GM12878 (cell line): ENCODE results near the gene SNX33. TPM values are rescaled to one million over a fixed set of nuclear protein-coding genes. Genes with fewer than 3 reads are reported as not detected.

Experiments
- ATAC-seq: fragments of 200-7000 bp; cut with Tn5 transposase; 3 replicates; pipeline ENCODE4 v1.9.1; 2020; ENCODE audit warnings: mild to moderate bottlenecking, moderate library complexity
- BruUV-seq: library from RNA; stranded (reverse); fragments of 400-500 nt; replicated peaks from 2 replicates; lab custom pipeline; 2021; lab: Mats Ljungman, UMichigan
- CTCF ChIA-PET: fragments of 300-600 bp; sonication (Branson Sonifier 250); formaldehyde crosslinking; extraction: SDS; loops from one replicate; lab custom pipeline; 2021; ENCODE audit warnings: inconsistent platforms; lab: Yijun Ruan, JAX
- POLR2A ChIA-PET: fragments of 350-600 bp; formaldehyde crosslinking; extraction: SDS; loops from one replicate; lab custom pipeline; 2021; ENCODE audit warnings: inconsistent platforms; lab: Charles Lee
- RAD21 ChIA-PET: fragments of 300-600 bp; sonication (Branson Sonifier 250); formaldehyde crosslinking; loops from one replicate; lab custom pipeline; 2023; ENCODE audit warnings: antibody characterized with exemption; ENCODE audit not compliant: unreplicated experiment; lab: Charles Lee
- SMC1A ChIA-PET: fragments of 300-600 bp; sonication (Branson Sonifier 250); formaldehyde crosslinking; loops from one replicate; lab custom pipeline; 2023; ENCODE audit not compliant: unreplicated experiment, uncharacterized antibody; lab: Charles Lee
- DNase-seq: peaks from one replicate; pipeline ENCODE4 v3.0.0-alpha.2; 2011; ENCODE audit warnings: low read depth, low spot score
- FAIRE-seq: peaks from 3 replicates; lab custom pipeline; 2011; peaks lifted over from hg19 to GRCh38; lab: Jason Lieb, UNC
- H2AFZ ChIP-seq: 2 replicates; pipeline ENCODE4 v1.6.0; 2011; ENCODE audit warnings: low read depth, low read length, control low read depth; ENCODE audit not compliant: control insufficient read depth
- H3K27ac ChIP-seq: 2 replicates; pipeline ENCODE4 v1.5.1; 2011; ENCODE audit warnings: control low read depth; ENCODE audit not compliant: control insufficient read depth, insufficient read depth
- H3K27me3 ChIP-seq, 2 experiments: replicated peaks in 1 of 2; 2 replicates each; pipeline versions ENCODE4 v1.6.0 to v1.6.1; 2011; ENCODE audit warnings: low read length in 1 of 2; ENCODE audit not compliant: control insufficient read depth in 2 of 2, insufficient read depth in 2 of 2
- H3K36me3 ChIP-seq, 2 experiments: 2 replicates each; pipeline ENCODE4 v1.5.1; 2011; ENCODE audit warnings: low read length in 1 of 2; ENCODE audit not compliant: control insufficient read depth in 2 of 2, insufficient read depth in 2 of 2
- H3K4me1 ChIP-seq: 2 replicates; pipeline ENCODE4 v1.6.1; 2011; ENCODE audit warnings: mild to moderate bottlenecking, low read length, moderate library complexity, mixed read lengths; ENCODE audit not compliant: control insufficient read depth, insufficient read depth
- H3K4me2 ChIP-seq: 2 replicates; pipeline ENCODE4 v1.6.0; 2011; ENCODE audit warnings: control low read depth; ENCODE audit not compliant: control insufficient read depth, insufficient read depth
- H3K4me3 ChIP-seq: fragments of 200-600 bp; sonication (generic); 2 replicates; pipeline ENCODE4 v1.5.1; 2016
- H3K79me2 ChIP-seq: 2 replicates; pipeline ENCODE4 v1.6.0; 2011; ENCODE audit warnings: low read length; ENCODE audit not compliant: control insufficient read depth, insufficient read depth
- H3K9ac ChIP-seq: 2 replicates; pipeline ENCODE4 v1.8.0; 2011; ENCODE audit warnings: low read length, control low read depth, mixed read lengths; ENCODE audit not compliant: control insufficient read depth, insufficient read depth
- H3K9me3 ChIP-seq: replicated peaks from 3 replicates; pipeline ENCODE4 v1.5.1; 2011; ENCODE audit warnings: mild to moderate bottlenecking, low read length; ENCODE audit not compliant: control insufficient read depth, insufficient read depth
- H4K20me1 ChIP-seq: 2 replicates; pipeline ENCODE4 v1.6.0; 2011; ENCODE audit not compliant: control insufficient read depth, insufficient read depth
- CTCF ChIP-seq, 3 experiments: IDR thresholded peaks in 2 of 3; conservative IDR thresholded peaks in 1 of 3; 2 replicates each; pipeline ENCODE4 v1.5.1; 2011; ENCODE audit warnings: low read depth in 3 of 3, low read length in 3 of 3, mild to moderate bottlenecking in 3 of 3, control low read depth in 2 of 3, moderate library complexity in 2 of 3, inconsistent platforms in 1 of 3, mixed read lengths in 1 of 3; ENCODE audit not compliant: control insufficient read depth in 2 of 3, insufficient read depth in 1 of 3; ENCODE audit errors: extremely low read depth in 1 of 3
- EED ChIP-seq: sonication (generic); IDR thresholded peaks from 2 replicates; pipeline ENCODE4 v1.6.1; 2016; ENCODE audit warnings: antibody characterized with exemption, low read depth
- EGR1 ChIP-seq, 2 experiments: IDR thresholded peaks; 1 replicate in 1 of 2; 2 replicates in 1 of 2; pipeline ENCODE4 v1.6.1; 2011 to 2012; ENCODE audit warnings: low read depth in 2 of 2, low read length in 2 of 2, borderline replicate concordance in 1 of 2, mild to moderate bottlenecking in 1 of 2, moderate library complexity in 1 of 2
- MEF2B ChIP-seq: fragments of 450-650 bp; IDR thresholded peaks from 2 replicates; pipeline ENCODE4 v1.6.1; 2018; ENCODE audit warnings: mild to moderate bottlenecking, moderate library complexity; ENCODE audit not compliant: partially characterized antibody, poor library complexity, severe bottlenecking
- SPI1 ChIP-seq: IDR thresholded peaks from 2 replicates; pipeline ENCODE4 v1.6.1; 2011; ENCODE audit warnings: low read depth, mild to moderate bottlenecking, low read length, moderate library complexity, borderline replicate concordance; ENCODE audit not compliant: insufficient read depth
- TCF12 ChIP-seq: IDR thresholded peaks from 2 replicates; pipeline ENCODE4 v1.6.1; 2011; ENCODE audit warnings: low read depth, mild to moderate bottlenecking, low read length
- WGBS: methylation state at CpG from one replicate; pipeline ENCODE4 v1.1.6; 2016; ENCODE audit warnings: low lambda C conversion rate; ENCODE audit not compliant: insufficient replicate concordance, insufficient coverage; ENCODE audit errors: missing lambda C conversion rate; 5-methylcytosine and 5-hydroxymethylcytosine counted together
- in situ Hi-C: fragments of 300-500 bp; cut with MboI; formaldehyde crosslinking; loops from 9 replicates; pipeline ENCODE4 v1.14.3; 2018; ENCODE audit warnings: mixed read lengths
- intact Hi-C: fragments of 100-400 bp; cut with micrococcal nuclease; formaldehyde crosslinking; loops from one replicate; pipeline ENCODE4 v1.14.2; 2022; ENCODE audit not compliant: unreplicated experiment
- polyA plus RNA-seq, 11 experiments: library from polyadenylated mRNA; depleted of rRNA in 4 of 11; unstranded in 6 of 11; stranded (reverse) in 5 of 11; fragments of >200 nt; fragmentation: Nextera tagmentation in 4 of 11; fragmentation: Illumina TruSeq in 1 of 11; extraction: Ambion mirVana in 4 of 11; extraction: Trizol in 1 of 11; gene quantifications; 1 replicate in 1 of 11; 2 replicates in 10 of 11; pipeline versions ENCODE4 v1.2.1 to v1.2.3, GENCODE V29; 2011 to 2016; ENCODE audit warnings: inconsistent platforms in 2 of 11, missing spikeins in 2 of 11, low read depth in 1 of 11
- total RNA-seq, 4 experiments: library from RNA; depleted of rRNA in 3 of 4; stranded (reverse); fragments of >200 nt in 3 of 4; fragmentation: Illumina TruSeq in 1 of 4; extraction: Trizol in 1 of 4; gene quantifications; 2 replicates each; pipeline versions ENCODE4 v1.2.1 to v1.2.3, GENCODE V29; 2013 to 2021

SNX33 gene
- total and polyA plus RNA-seq, 10 of the 15 experiments (the other 5 are each of a cell fraction or from before 2014, with no cell fraction given), result 0.13 to 1.9 (median 0.55) TPM

GRCh38 chr15:75694241-75695182 lies 46.8 kb downstream of the SNX33 start:
- H2AFZ ChIP-seq, result peak overlapping the region; percentile 77
- FAIRE-seq (no peak), DNase-seq (no peak), ATAC-seq (no peak)
- H3K4me3 ChIP-seq, result no peak overlapping the region
- peak; percentile 42; the same call in 1 of the 2 replicates for TF ChIP-seq EED
- TF ChIP-seq SPI1, result no peak
- 0 out of 2 replicates have a peak, but pooled peaks have one; percentile 37 for TF ChIP-seq TCF12
- peak in 2 of 3 experiments; percentile 25 to 55; a peak in 4 of 6 replicates for TF ChIP-seq CTCF (IDR thresholded peaks at IDR 0.05 in 2 of 3, conservative IDR thresholded peaks at IDR 0.05 in 1 of 3; ENCODE audit: control insufficient read depth in 2 of 3, extremely low read depth in 1 of 3, insufficient read depth in 1 of 3, low read depth in 3 of 3, low read length in 3 of 3)
- TF ChIP-seq MEF2B, result no peak
- TF ChIP-seq EGR1 (IDR thresholded peaks at IDR 0.05; ENCODE audit: borderline replicate concordance in 1 of 2, low read depth in 2 of 2, low read length in 2 of 2), result peak; percentile 35 to 96
- H3K9ac ChIP-seq, result 0 out of 2 replicates have a peak overlapping the region, but pooled peaks have one; percentile 15
- H3K36me3 ChIP-seq, result no peaks in the 10 kb centered on the region
- H3K27me3 ChIP-seq, result no peaks in the 10 kb centered on the region
- SMC1A ChIA-PET, result interaction anchor here (0.9 to 2.7 kb wide), 2 partner anchors 29 to 115 kb away, joined by 3 to 11 read pairs; partner anchors contain the start of gene PTPN9
- H4K20me1 ChIP-seq, result no peaks in the 10 kb centered on the region
- BruUV-seq, result no TSS peak
- intact Hi-C loops (no loop called here), in situ Hi-C loops (no loop called here)
- peak overlapping the region; percentile 70 for H3K27ac ChIP-seq
- CTCF ChIA-PET, result interaction anchor here (1.4 to 2.1 kb wide), 4 partner anchors 9 to 108 kb away, joined by 3 to 12 read pairs (median 6); a partner anchor contains a TSS
- WGBS, result 88% methylated on average over 20 of the region's 20 CpGs
- H3K4me1 ChIP-seq, result peaks cover 38% of the 10 kb centered on the region
- POLR2A ChIA-PET, result interaction anchor here (0.6 to 1.0 kb wide), 2 partner anchors 30 to 566 kb away, joined by 3 read pairs; no protein-coding TSS in a partner anchor
- H3K79me2 ChIP-seq, result no peaks in the 10 kb centered on the region
- H3K4me2 ChIP-seq, result peak overlapping the region; percentile 50
- H3K9me3 ChIP-seq, result no peaks in the 10 kb centered on the region
- RAD21 ChIA-PET, result interaction anchor here (1.2 to 1.6 kb wide), 4 partner anchors 23 to 243 kb away, joined by 3 to 6 read pairs (median 3); partner anchors contain the start of gene SIN3A
